HEK293 (cell line): Measurements from ENCODE around the gene OAT.

Source experiments
- CTCF ChIA-PET: fragments of 350-600 bp; formaldehyde crosslinking; extraction: SDS; loops from one replicate; lab custom pipeline; 2021; ENCODE audit warnings: antibody characterized with exemption; lab: Yijun Ruan, JAX
- POLR2A ChIA-PET: fragments of 300-600 bp; formaldehyde crosslinking; extraction: SDS; loops from one replicate; lab custom pipeline; 2020; ENCODE audit warnings: antibody characterized with exemption, inconsistent platforms; lab: Yijun Ruan, JAX
- H3K27ac ChIP-seq: fragments of 200-500 bp; sonication (Bioruptor generic); 2 replicates; pipeline ENCODE4 v1.5.1; 2014; ENCODE audit warnings: low read depth, low read length, control low read depth, inconsistent platforms; ENCODE audit errors: extremely low read depth
- H3K36me3 ChIP-seq, 2 experiments: fragments of 200-500 bp in 1 of 2; sonication (Bioruptor generic) in 1 of 2; 1 replicate in 1 of 2; 2 replicates in 1 of 2; pipeline ENCODE4 v1.5.1; 2014 to 2017; ENCODE audit warnings: inconsistent platforms in 2 of 2, low read length in 2 of 2; ENCODE audit not compliant: control insufficient read depth in 2 of 2, insufficient read depth in 1 of 2
- H3K4me1 ChIP-seq: fragments of 200-500 bp; sonication (Bioruptor generic); 2 replicates; pipeline ENCODE4 v1.5.1; 2014; ENCODE audit warnings: mild to moderate bottlenecking, low read length, inconsistent platforms; ENCODE audit not compliant: control insufficient read depth, insufficient read depth
- H3K4me3 ChIP-seq: 2 replicates; pipeline ENCODE4 v1.5.1; 2011; ENCODE audit warnings: low read depth, mild to moderate bottlenecking, control low read depth, low read length, moderate library complexity
- H3K9me3 ChIP-seq: fragments of 200-500 bp; sonication (Bioruptor generic); 2 replicates; pipeline ENCODE4 v1.5.1; 2014; ENCODE audit warnings: low read depth, low read length, inconsistent platforms; ENCODE audit not compliant: control insufficient read depth, insufficient read depth
- EGR2 ChIP-seq: fragments of 450-650 bp; formaldehyde crosslinking; IDR thresholded peaks from 2 replicates; pipeline ENCODE4 v1.5.1; 2016; ENCODE audit warnings: low read depth, missing biosample characterization, missing genetic modification characterization
- HOXC10 ChIP-seq: sonication (generic); formaldehyde crosslinking; IDR thresholded peaks from 2 replicates; pipeline ENCODE4 v1.8.1; 2023; ENCODE audit warnings: mild to moderate bottlenecking, missing genetic modification reagents
- HOXD13 ChIP-seq: sonication (generic); formaldehyde crosslinking; IDR thresholded peaks from 2 replicates; pipeline ENCODE4 v1.8.0; 2022; ENCODE audit warnings: missing genetic modification reagents, borderline replicate concordance
- PBX3 ChIP-seq: sonication (generic); formaldehyde crosslinking; IDR thresholded peaks from 2 replicates; pipeline ENCODE4 v1.8.1; 2022; ENCODE audit warnings: mild to moderate bottlenecking, moderate library complexity, missing genetic modification reagents
- PRDM4 ChIP-seq: fragments of 450-650 bp; formaldehyde crosslinking; IDR thresholded peaks from 2 replicates; pipeline ENCODE4 v1.5.1; 2017; ENCODE audit warnings: missing biosample characterization, missing genetic modification characterization
- ZBTB44 ChIP-seq: fragments of 450-650 bp; IDR thresholded peaks from 2 replicates; pipeline ENCODE4 v1.5.1; 2018; ENCODE audit warnings: missing biosample characterization, mild to moderate bottlenecking, missing genetic modification characterization
- ZBTB8A ChIP-seq: fragments of 450-650 bp; formaldehyde crosslinking; IDR thresholded peaks from 2 replicates; pipeline ENCODE4 v1.5.1; 2016; ENCODE audit warnings: missing biosample characterization, missing genetic modification characterization
- ZFP37 ChIP-seq: fragments of 450-650 bp; formaldehyde crosslinking; IDR thresholded peaks from 2 replicates; pipeline ENCODE4 v1.5.1; 2016; ENCODE audit warnings: missing biosample characterization, missing genetic modification characterization
- ZIC2 ChIP-seq: fragments of 450-650 bp; formaldehyde crosslinking; IDR thresholded peaks from 2 replicates; pipeline ENCODE4 v1.5.1; 2016; ENCODE audit warnings: missing biosample characterization, missing genetic modification characterization
- ZNF132 ChIP-seq: fragments of 450-650 bp; formaldehyde crosslinking; IDR thresholded peaks from 2 replicates; pipeline ENCODE4 v1.5.1; 2017; ENCODE audit warnings: missing biosample characterization, missing genetic modification characterization, borderline replicate concordance
- ZNF239 ChIP-seq: fragments of 450-650 bp; formaldehyde crosslinking; IDR thresholded peaks from 2 replicates; pipeline ENCODE4 v1.5.1; 2016; ENCODE audit warnings: missing biosample characterization, missing genetic modification characterization
- ZNF292 ChIP-seq: fragments of 450-650 bp; formaldehyde crosslinking; IDR thresholded peaks from 2 replicates; pipeline ENCODE4 v1.5.1; 2016; ENCODE audit warnings: low read depth, missing biosample characterization, missing genetic modification characterization, borderline replicate concordance
- ZNF324 ChIP-seq: fragments of 450-650 bp; formaldehyde crosslinking; IDR thresholded peaks from 2 replicates; pipeline ENCODE4 v1.5.1; 2016; ENCODE audit warnings: missing biosample characterization, missing genetic modification characterization
- ZNF391 ChIP-seq: fragments of 450-650 bp; formaldehyde crosslinking; IDR thresholded peaks from 2 replicates; pipeline ENCODE4 v1.5.1; 2016; ENCODE audit warnings: low read depth, missing biosample characterization, missing genetic modification characterization, borderline replicate concordance
- ZNF510 ChIP-seq: fragments of 450-650 bp; formaldehyde crosslinking; IDR thresholded peaks from 2 replicates; pipeline ENCODE4 v1.5.1; 2018; ENCODE audit warnings: mild to moderate bottlenecking, missing genetic modification characterization, missing biosample characterization; ENCODE audit not compliant: insufficient replicate concordance
- ZNF549 ChIP-seq: fragments of 450-650 bp; IDR thresholded peaks from 2 replicates; pipeline ENCODE4 v1.5.1; 2018; ENCODE audit warnings: missing biosample characterization, missing genetic modification characterization, mild to moderate bottlenecking, inconsistent platforms, moderate library complexity
- ZNF555 ChIP-seq: fragments of 450-650 bp; formaldehyde crosslinking; conservative IDR thresholded peaks from 2 replicates; pipeline ENCODE4 v1.5.1; 2017; ENCODE audit warnings: missing biosample characterization, mild to moderate bottlenecking, missing genetic modification characterization, inconsistent platforms
- ZNF558 ChIP-seq: fragments of 450-650 bp; formaldehyde crosslinking; IDR thresholded peaks from 2 replicates; pipeline ENCODE4 v1.5.1; 2016; ENCODE audit warnings: missing biosample characterization, missing genetic modification characterization
- ZNF660 ChIP-seq: fragments of 450-650 bp; IDR thresholded peaks from 2 replicates; pipeline ENCODE4 v1.5.1; 2018; ENCODE audit warnings: missing biosample characterization, mild to moderate bottlenecking, missing genetic modification characterization
- ZNF677 ChIP-seq: fragments of 450-650 bp; IDR thresholded peaks from 2 replicates; pipeline ENCODE4 v1.5.0; 2018; ENCODE audit warnings: missing biosample characterization, mild to moderate bottlenecking, missing genetic modification characterization, moderate library complexity
- ZNF701 ChIP-seq: fragments of 450-650 bp; formaldehyde crosslinking; IDR thresholded peaks from 2 replicates; pipeline ENCODE4 v1.5.1; 2016; ENCODE audit warnings: missing biosample characterization, missing genetic modification characterization
- ZNF707 ChIP-seq: fragments of 450-650 bp; formaldehyde crosslinking; IDR thresholded peaks from 2 replicates; pipeline ENCODE4 v1.5.1; 2016; ENCODE audit warnings: missing biosample characterization, missing genetic modification characterization
- ZNF776 ChIP-seq: fragments of 450-650 bp; formaldehyde crosslinking; IDR thresholded peaks from 2 replicates; pipeline ENCODE4 v1.5.0; 2017; ENCODE audit warnings: missing biosample characterization, missing genetic modification characterization, borderline replicate concordance
- ZNF777 ChIP-seq: fragments of 450-650 bp; formaldehyde crosslinking; IDR thresholded peaks from 2 replicates; pipeline ENCODE4 v1.5.1; 2017; ENCODE audit warnings: missing biosample characterization, missing genetic modification characterization, borderline replicate concordance
- ZNF843 ChIP-seq: fragments of 450-650 bp; formaldehyde crosslinking; IDR thresholded peaks from 2 replicates; pipeline ENCODE4 v1.5.1; 2016; ENCODE audit warnings: missing biosample characterization, missing genetic modification characterization

OAT gene

GRCh38 chr10:124369066-124369465 is 49.7 kb downstream of the OAT start (continued):
- TF ChIP-seq ZNF292 (tag by site-specific recombination) (no peak), HOXD13 (CRISPR knock-in tag) (no peak), ZNF239 (no peak), ZFP37 (tag by site-specific recombination) (no peak), ZNF391 (tag by site-specific recombination) (no peak), ZNF510 (tag by site-specific recombination) (no peak)

GRCh38 chr10:124367936-124368335 is 50.8 kb downstream of the OAT start:
- ChIA-PET POLR2A (no interaction called here), CTCF (no interaction called here)
- Histone ChIP-seq H3K4me1 (no peaks in the 10 kb centered on the region), H3K9me3 (no peaks in the 10 kb centered on the region), H3K4me3 (no peak overlapping the region), H3K36me3 (no peaks in the 10 kb centered on the region), H3K27ac (no peak overlapping the region)
- TF ChIP-seq ZFP37 (tag by site-specific recombination) (no peak), ZIC2 (tag by site-specific recombination) (0 out of 2 replicates have a peak, but pooled peaks have one; percentile 13)

GRCh38 chr10:124367414-124367813 is 51.3 kb downstream of the OAT start:
- Histone ChIP-seq H3K36me3 (no peaks in the 10 kb centered on the region), H3K4me1 (no peaks in the 10 kb centered on the region), H3K4me3 (no peak overlapping the region), H3K27ac (no peak overlapping the region)
- POLR2A ChIA-PET = interaction anchor here (1.3 kb wide), 1 partner anchor 52 kb away, joined by 3 read pairs; no protein-coding TSS in a partner anchor
- CTCF ChIA-PET = no interaction called here
- TF ChIP-seq ZNF549 (tag by site-specific recombination) = no peak
- no peak for TF ChIP-seq ZNF677 (tag by site-specific recombination)
- TF ChIP-seq ZNF843 (tag by site-specific recombination) = no peak
- no peak for TF ChIP-seq ZNF132 (tag by site-specific recombination)
- TF ChIP-seq ZNF701 (tag by site-specific recombination) = no peak
- no peak for TF ChIP-seq ZNF707 (tag by site-specific recombination)
- TF ChIP-seq ZBTB44 (tag by site-specific recombination) = no peak
- no peak for TF ChIP-seq PRDM4 (tag by site-specific recombination)
- no peak for TF ChIP-seq ZNF324 (tag by site-specific recombination)
- no peak for TF ChIP-seq ZNF776 (tag by site-specific recombination)
- TF ChIP-seq, all 188 proteins: peak for 0
- H3K9me3 ChIP-seq = no peaks in the 10 kb centered on the region

GRCh38 chr10:124366825-124367224 is 51.9 kb downstream of the OAT start:
- ChIA-PET POLR2A (interaction anchor here (1.3 kb wide), 1 partner anchor 52 kb away, joined by 3 read pairs; no protein-coding TSS in a partner anchor), CTCF (interaction anchor here (1.0 to 1.3 kb wide), 2 partner anchors 21 to 23 kb away, joined by 4 to 5 read pairs; no protein-coding TSS in a partner anchor)
- no peak for TF ChIP-seq ZNF777 (tag by site-specific recombination)
- no peak for TF ChIP-seq ZNF555 (tag by site-specific recombination)
- no peak for TF ChIP-seq ZNF558 (tag by site-specific recombination)
- no peak for TF ChIP-seq EGR2 (tag by site-specific recombination)
- no peak for TF ChIP-seq HOXC10
- TF ChIP-seq ZBTB8A (tag by site-specific recombination) = no peak
- no peak for TF ChIP-seq PBX3
- TF ChIP-seq ZNF776 (tag by site-specific recombination) = no peak
- TF ChIP-seq ZNF660 (tag by site-specific recombination) = no peak

More at GRCh38 chr10:124366825-124367224, 51.9 kb downstream of the OAT start:
- Histone ChIP-seq H3K4me3 (no peak overlapping the region), H3K27ac (no peak overlapping the region), H3K9me3 (no peaks in the 10 kb centered on the region), H3K4me1 (no peaks in the 10 kb centered on the region), H3K36me3 (no peaks in the 10 kb centered on the region)
